ENCODE measurements around the gene SCNN1A. TPM values are rescaled to one million over a fixed set of nuclear protein-coding genes. Genes with fewer than 3 reads are reported as not detected.

The SCNN1A gene
- total and polyA plus RNA-seq, 2 of the 4 experiments (the other 2 are of a cell fraction), result 0.41 TPM; not detected in 1

DNA sequence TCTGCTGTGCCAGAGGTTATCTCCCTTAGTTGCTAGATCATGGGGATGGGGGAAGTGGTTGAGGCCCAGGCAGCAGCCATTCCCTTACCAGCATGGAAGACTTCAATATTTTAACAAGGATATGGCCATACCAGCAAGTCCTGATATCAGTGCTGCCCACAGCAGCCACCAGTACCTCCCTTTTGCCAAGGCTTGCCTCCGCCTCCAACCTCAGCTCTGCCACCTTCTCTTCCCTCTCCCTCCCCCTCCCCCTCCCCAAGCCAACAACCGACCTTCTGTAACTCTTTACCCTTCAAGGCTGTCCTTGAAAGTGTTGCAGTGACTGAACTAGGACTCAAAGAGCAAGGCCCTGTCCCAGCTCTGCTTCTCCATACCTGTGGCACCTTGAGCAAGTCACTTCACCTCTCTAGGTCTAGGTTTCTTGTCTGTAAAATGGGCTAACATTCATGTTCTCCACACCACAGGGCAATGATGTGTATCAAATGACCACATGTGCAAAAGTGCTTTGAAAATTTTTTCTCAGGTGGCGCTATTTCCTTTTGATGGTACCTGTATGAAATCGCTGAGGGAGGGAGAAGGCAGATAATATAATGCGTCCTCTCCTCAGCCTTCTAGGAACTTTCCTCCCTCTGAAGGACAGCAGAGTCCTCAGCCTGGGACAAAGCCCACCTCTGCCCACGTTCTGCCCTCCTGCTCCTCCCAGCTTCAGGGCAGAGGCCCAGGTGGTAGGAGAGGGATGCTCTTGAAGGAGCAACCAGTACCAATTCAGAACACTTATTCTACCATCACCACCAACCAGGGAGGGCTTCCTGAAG is 50.2 kb downstream of the SCNN1A start (continued):
- TF ChIP-seq CEBPB (IDR thresholded peaks at IDR 0.05; ENCODE audit: low read depth, low read length) (no peak), CHD1 (IDR thresholded peaks at IDR 0.05; ENCODE audit: low read depth, low read length) (no peak)

- no peak for ATAC-seq (ENCODE audit: low read depth)
- CTCF ChIA-PET, result interaction anchor here (0.6 to 1.4 kb wide), 3 partner anchors 9 to 141 kb away, joined by 3 to 5 read pairs (median 4); partner anchors contain the start of gene LTBR
- H3K9ac ChIP-seq (ENCODE audit: low read depth, low read length), result peak overlapping the region; percentile 32
- no peaks in the 10 kb centered on the region for H3K27me3 ChIP-seq (ENCODE audit: control insufficient read depth, insufficient read depth, low read length)
- no peak overlapping the region for H3K56ac ChIP-seq (ENCODE audit: extremely low read depth, insufficient read depth, low read length)
- WGBS, 2 experiments (ENCODE audit: extremely low coverage in 2 of 2, insufficient read length in 1 of 2), result no CpG with 5 or more reads among the region's 19 CpGs
- H2BK120ac ChIP-seq (ENCODE audit: low read depth, low read length), result peak overlapping the region; percentile 62
- H4K5ac ChIP-seq (ENCODE audit: low read depth, low read length), result peak overlapping the region; percentile 38
- dilution Hi-C loops (cut with HindIII; ENCODE audit: low sequenced_read_pairs, unreplicated experiment), result no loop called here
- H3K4ac ChIP-seq (ENCODE audit: low read depth, low read length), result peak overlapping the region; percentile 70
- H2AK5ac ChIP-seq (ENCODE audit: low read depth, low read length), result peak overlapping the region; percentile 68
- H3K9me1 ChIP-seq (ENCODE audit: insufficient read depth, low read length), result peaks cover 16% of the 10 kb centered on the region; the same call in 1 of the 2 replicates
- H3K4me3 ChIP-seq (ENCODE audit: insufficient read depth, low read depth, low read length), result no peak overlapping the region
- peak overlapping the region; percentile 69; the same call in 1 of the 2 replicates for H3K14ac ChIP-seq (replicated peaks; ENCODE audit: low read depth, low read length)
- H3K79me1 ChIP-seq (ENCODE audit: low read depth in 1 of 2, low read length in 2 of 2), result peaks cover 15 to 44% of the 10 kb centered on the region in 2 experiments; a peak in 3 of 4 replicates
- H3K9me3 ChIP-seq (ENCODE audit: control insufficient read depth, insufficient read depth, low read length), result no peaks in the 10 kb centered on the region
- H3K36me3 ChIP-seq (ENCODE audit: control insufficient read depth, insufficient read depth, low read length), result peaks cover 33% of the 10 kb centered on the region
- H2BK20ac ChIP-seq (ENCODE audit: low read depth, low read length), result 0 out of 2 replicates have a peak overlapping the region, but pooled peaks have one; percentile 13
- no TSS peak for BruUV-seq (replicated peaks)
- H2AFZ ChIP-seq (replicated peaks; ENCODE audit: low read length, poor library complexity), result peak overlapping the region; percentile 38
- TF ChIP-seq MAFK (IDR thresholded peaks at IDR 0.05; ENCODE audit: low read depth, low read length), result no peak
- no peak for TF ChIP-seq NFE2L2 (IDR thresholded peaks at IDR 0.05; ENCODE audit: low read depth, low read length)
- TF ChIP-seq CEBPB (IDR thresholded peaks at IDR 0.05; ENCODE audit: low read depth, low read length), result no peak
- no peak for TF ChIP-seq POLR2A (IDR thresholded peaks at IDR 0.05; ENCODE audit: low read depth, low read length)
- no peak for TF ChIP-seq MXI1 (IDR thresholded peaks at IDR 0.05; ENCODE audit: borderline replicate concordance, low read depth, low read length)
- no peak for TF ChIP-seq RCOR1 (IDR thresholded peaks at IDR 0.05; ENCODE audit: insufficient replicate concordance, low read length)
- POLR2A ChIA-PET (ENCODE audit: unreplicated experiment), result no interaction called here
- peaks cover 19% of the 10 kb centered on the region; the same call in 1 of the 2 replicates for H4K20me1 ChIP-seq (ENCODE audit: insufficient read depth, low read length)
- no peak overlapping the region for H3K4me2 ChIP-seq (ENCODE audit: low read depth, low read length)
- peak overlapping the region; percentile 7; the same call in 1 of the 3 replicates for H2BK15ac ChIP-seq (ENCODE audit: low read depth, low read length)
- H3K4me1 ChIP-seq (ENCODE audit: control insufficient read depth, insufficient read depth, low read length), result peaks cover 25% of the 10 kb centered on the region
- H4K8ac ChIP-seq (ENCODE audit: low read depth in 2 of 2, low read length in 2 of 2), result peak overlapping the region; percentile 24 to 76
- peak overlapping the region; percentile 37 for H2BK5ac ChIP-seq (ENCODE audit: low read depth, low read length, poor library complexity, severe bottlenecking)
- intact Hi-C loops (cut with micrococcal nuclease), result loop anchor here (1.0 kb wide), 1 partner anchor 141 kb away; no protein-coding TSS in a partner anchor
- H3K23ac ChIP-seq (ENCODE audit: low read depth, low read length), result peak overlapping the region; percentile 73; the same call in 1 of the 2 replicates
- peak overlapping the region; percentile 34; the same call in 1 of the 2 replicates for H4K91ac ChIP-seq (ENCODE audit: insufficient read depth, low read depth, low read length)
- no peak for DNase-seq
- H2AK9ac ChIP-seq (replicated peaks; ENCODE audit: low read depth, low read length, poor library complexity), result peak overlapping the region; percentile 39
- H3K18ac ChIP-seq (ENCODE audit: low read depth, low read length), result peak overlapping the region; percentile 3; the same call in 1 of the 2 replicates
- in situ Hi-C loops (cut with MboI; ENCODE audit: low sequenced_read_pairs), result no loop called here
- peak overlapping the region; percentile 48; the same call in 1 of the 2 replicates for H3K27ac ChIP-seq (ENCODE audit: insufficient read depth, low read length)
Observed at GRCh38 chr12:6323995-6324711, 51.2 kb downstream of the SCNN1A start.

All from IMR-90 (cell line).